Colonic mucosa (tissue), 4 donors: ENCODE measurements around the gene TMEM232. TPM values are rescaled to one million over a fixed set of nuclear protein-coding genes. Genes with fewer than 3 reads are reported as not detected.

Experiments used
- DNase-seq: peaks from one replicate; pipeline ENCODE4 v3.0.0-alpha.2; 2020
- H3K27ac ChIP-seq: fragments of 200-600 bp; one replicate; pipeline ENCODE4 v1.8.0; 2021
- H3K27me3 ChIP-seq: fragments of 200-600 bp; one replicate; pipeline ENCODE4 v1.8.0; 2021
- H3K36me3 ChIP-seq: fragments of 200-600 bp; one replicate; pipeline ENCODE4 v1.8.0; 2021
- H3K4me1 ChIP-seq: fragments of 200-600 bp; one replicate; pipeline ENCODE4 v1.8.0; 2021; ENCODE audit warnings: mild to moderate bottlenecking
- H3K4me3 ChIP-seq: fragments of 200-600 bp; one replicate; pipeline ENCODE4 v1.8.0; 2021
- H3K9ac ChIP-seq, 2 donors: one replicate each; pipeline ENCODE4 v1.7.0; 2013; ENCODE audit warnings: control low read depth in 2 of 2, low read depth in 2 of 2, low read length in 2 of 2
- H3K9me3 ChIP-seq: fragments of 200-600 bp; one replicate; pipeline ENCODE4 v1.8.0; 2021
- CTCF ChIP-seq: fragments of 200-600 bp; IDR thresholded peaks from one replicate; pipeline ENCODE4 v1.8.0; 2022; ENCODE audit warnings: antibody characterized with exemption, mild to moderate bottlenecking
- intact Hi-C: fragments of 100-400 bp; cut with DNase I; formaldehyde crosslinking; loops from one replicate; pipeline ENCODE4 v1.14.1; 2022
- total RNA-seq, 2 donors: library from RNA; stranded (reverse); fragmentation: NEBNext Ultra II Directional in 1 of 2; extraction: Animal tissue kit (Norgen Biotek cat#: 25700) in 1 of 2; gene quantifications; one replicate each; pipeline ENCODE4 v1.2.1, GENCODE V29; 2021
- donor health status: healthy.
- donor health status: DM: no; HTN: no; CAD: no.
- donor health status: DM: no; HTN: no; CAD: no.

Gene TMEM232
- total RNA-seq, 2 donors from 2014 or later: 1.8 to 2.1 TPM

GRCh38 chr5:110616009-110616408 lies 110.5 kb downstream of the TMEM232 start:
- Histone ChIP-seq H3K27ac (no peak overlapping the region), H3K9me3 (no peaks in the 10 kb centered on the region), H3K4me1 (no peaks in the 10 kb centered on the region), H3K4me3 (no peak overlapping the region), H3K27me3 (no peaks in the 10 kb centered on the region), H3K9ac (no peak overlapping the region), H3K36me3 (no peaks in the 10 kb centered on the region)
- intact Hi-C loops: no loop called here
- no peak for TF ChIP-seq CTCF
- no peak for DNase-seq

DNA sequence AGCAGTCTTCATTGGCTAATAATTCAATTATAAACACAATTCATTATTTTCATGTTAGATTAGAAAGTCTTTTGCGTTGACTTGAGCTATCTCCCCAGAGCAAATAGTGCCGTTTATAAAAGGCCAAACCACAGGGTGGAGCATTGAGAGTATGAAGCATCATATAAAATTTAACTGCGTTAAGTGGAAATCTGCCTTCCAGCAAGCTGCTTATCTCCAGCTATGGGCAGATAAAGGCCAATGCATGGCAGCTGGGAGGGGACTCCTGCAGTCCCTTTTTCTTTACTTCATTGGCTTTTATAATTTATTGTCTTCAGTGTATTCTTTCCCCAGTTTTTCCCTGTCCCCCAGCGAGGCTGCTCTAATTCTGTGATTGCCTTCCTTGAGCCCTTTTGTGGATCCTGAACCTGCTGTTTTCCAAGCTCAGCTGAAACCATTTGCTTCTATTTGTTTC lies 113.7 kb downstream of the TMEM232 start:
- TF ChIP-seq CTCF: no peak
- H3K36me3 ChIP-seq: no peaks in the 10 kb centered on the region
- no peak overlapping the region for H3K27ac ChIP-seq
- no peak overlapping the region for H3K9ac ChIP-seq
- no peak overlapping the region for H3K4me3 ChIP-seq
- intact Hi-C loops: no loop called here
- H3K4me1 ChIP-seq: no peaks in the 10 kb centered on the region
- H3K27me3 ChIP-seq: no peaks in the 10 kb centered on the region
- no peaks in the 10 kb centered on the region for H3K9me3 ChIP-seq
- no peak for DNase-seq

GRCh38 chr5:110611817-110612216 lies 114.7 kb downstream of the TMEM232 start:
- Histone ChIP-seq H3K4me3 (no peak overlapping the region), H3K27me3 (no peaks in the 10 kb centered on the region), H3K9ac (no peak overlapping the region), H3K36me3 (no peaks in the 10 kb centered on the region), H3K27ac (no peak overlapping the region), H3K4me1 (no peaks in the 10 kb centered on the region), H3K9me3 (no peaks in the 10 kb centered on the region)
- intact Hi-C loops: no loop called here
- TF ChIP-seq CTCF: no peak
- DNase-seq: no peak

GRCh38 chr5:110594866-110595265 lies 131.6 kb downstream of the TMEM232 start:
- Histone ChIP-seq H3K27ac (no peak overlapping the region), H3K4me1 (no peaks in the 10 kb centered on the region), H3K9ac (no peak overlapping the region), H3K27me3 (no peaks in the 10 kb centered on the region), H3K9me3 (no peaks in the 10 kb centered on the region), H3K4me3 (no peak overlapping the region), H3K36me3 (no peaks in the 10 kb centered on the region)
- intact Hi-C loops: no loop called here
- DNase-seq: no peak
- no peak for TF ChIP-seq CTCF

GRCh38 chr5:110590187-110590586 lies 136.3 kb downstream of the TMEM232 start:
- Histone ChIP-seq H3K9me3 (no peaks in the 10 kb centered on the region), H3K27ac (no peak overlapping the region), H3K36me3 (no peaks in the 10 kb centered on the region), H3K4me3 (no peak overlapping the region), H3K9ac (no peak overlapping the region), H3K4me1 (no peaks in the 10 kb centered on the region), H3K27me3 (no peaks in the 10 kb centered on the region)
- TF ChIP-seq CTCF: peak; percentile 23
- intact Hi-C loops: no loop called here
- DNase-seq: no peak
